Sigmoid colon (tissue), 7 donors: ENCODE measurements around the gene ARID3B. TPM values are rescaled to one million over a fixed set of nuclear protein-coding genes. Genes with fewer than 3 reads are reported as not detected.
"Not testable (repeated sequence)": the region's sequence is repeated elsewhere in the genome, so short reads cannot be mapped to it uniquely, and the experiment has no call there.

Experiments
- DNase-seq: peaks from one replicate; pipeline ENCODE4 v3.0.0-alpha.2; 2019
- H3K27ac ChIP-seq, 4 donors: fragments of 200-600 bp; sonication (generic); one replicate each; pipeline ENCODE4 v1.5.1; 2016 to 2019; ENCODE audit warnings: mild to moderate bottlenecking in 1 of 4
- H3K27me3 ChIP-seq, 3 donors: fragments of 200-600 bp; sonication (generic); one replicate each; pipeline ENCODE4 v1.5.1; 2019; ENCODE audit warnings: mild to moderate bottlenecking in 1 of 3
- H3K36me3 ChIP-seq, 4 donors: fragments of 200-600 bp; sonication (generic); one replicate each; pipeline ENCODE4 v1.5.1; 2016 to 2019
- H3K4me1 ChIP-seq, 4 donors: fragments of 200-600 bp; sonication (generic); one replicate each; pipeline ENCODE4 v1.5.1; 2017 to 2019
- H3K4me3 ChIP-seq, 4 donors: fragments of 200-600 bp; sonication (generic); one replicate each; pipeline ENCODE4 v1.5.1; 2017 to 2019; ENCODE audit warnings: mild to moderate bottlenecking in 2 of 4, moderate library complexity in 1 of 4
- H3K9me3 ChIP-seq, 4 donors: fragments of 200-600 bp in 3 of 4; sonication (generic) in 3 of 4; one replicate each; pipeline versions ENCODE4 v1.5.1 to v1.6.1; 2013 to 2019
- CTCF ChIP-seq, 4 experiments: fragments of 450-650 bp in 3 of 4; fragments of 200-600 bp in 1 of 4; IDR thresholded peaks; one replicate each; pipeline ENCODE4 v1.5.1; 2016 to 2019; ENCODE audit warnings: antibody characterized with exemption in 4 of 4, mild to moderate bottlenecking in 3 of 4, moderate library complexity in 2 of 4
- EP300 ChIP-seq, 4 donors: sonication (generic); formaldehyde crosslinking; IDR thresholded peaks; one replicate each; pipeline ENCODE4 v1.6.1; 2017; ENCODE audit warnings: antibody characterized with exemption in 4 of 4
- POLR2A ChIP-seq, 2 donors: fragments of 450-650 bp; IDR thresholded peaks; one replicate each; pipeline ENCODE4 v1.6.1; 2016; ENCODE audit warnings: antibody characterized with exemption in 2 of 2, mild to moderate bottlenecking in 2 of 2, moderate library complexity in 2 of 2
- POLR2AphosphoS5 ChIP-seq, 4 donors: sonication (generic); formaldehyde crosslinking; IDR thresholded peaks; one replicate each; pipeline ENCODE4 v1.6.1; 2017; ENCODE audit warnings: antibody characterized with exemption in 4 of 4
- WGBS, 2 donors: extraction: QIAGEN DNeasy Blood & Tissue Kit; methylation state at CpG; one replicate each; pipeline ENCODE4 v1.1.7; 2013; 5-methylcytosine and 5-hydroxymethylcytosine counted together
- intact Hi-C: fragments of 100-400 bp; cut with DNase I; formaldehyde crosslinking; loops from one replicate; pipeline ENCODE4 v1.15.1; 2023
- polyA plus RNA-seq, 3 donors: library from polyadenylated mRNA; stranded (reverse); fragments of 200-250 nt; gene quantifications; one replicate each; pipeline ENCODE4 v1.2.3, GENCODE V29; 2013
- total RNA-seq, 4 donors: library from RNA; depleted of rRNA; stranded (reverse); fragments of >200 nt; gene quantifications; one replicate each; pipeline ENCODE4 v1.1.0, GENCODE V29; 2016
- donor health status: healthy with polysubstance abuse.
- donor health status: Bipolar disorder and iron deficiency.
- donor health status: healthy.

ARID3B gene
- total and polyA plus RNA-seq, 7 donors: 2.3 to 9.7 (median 5.3) TPM

DNA sequence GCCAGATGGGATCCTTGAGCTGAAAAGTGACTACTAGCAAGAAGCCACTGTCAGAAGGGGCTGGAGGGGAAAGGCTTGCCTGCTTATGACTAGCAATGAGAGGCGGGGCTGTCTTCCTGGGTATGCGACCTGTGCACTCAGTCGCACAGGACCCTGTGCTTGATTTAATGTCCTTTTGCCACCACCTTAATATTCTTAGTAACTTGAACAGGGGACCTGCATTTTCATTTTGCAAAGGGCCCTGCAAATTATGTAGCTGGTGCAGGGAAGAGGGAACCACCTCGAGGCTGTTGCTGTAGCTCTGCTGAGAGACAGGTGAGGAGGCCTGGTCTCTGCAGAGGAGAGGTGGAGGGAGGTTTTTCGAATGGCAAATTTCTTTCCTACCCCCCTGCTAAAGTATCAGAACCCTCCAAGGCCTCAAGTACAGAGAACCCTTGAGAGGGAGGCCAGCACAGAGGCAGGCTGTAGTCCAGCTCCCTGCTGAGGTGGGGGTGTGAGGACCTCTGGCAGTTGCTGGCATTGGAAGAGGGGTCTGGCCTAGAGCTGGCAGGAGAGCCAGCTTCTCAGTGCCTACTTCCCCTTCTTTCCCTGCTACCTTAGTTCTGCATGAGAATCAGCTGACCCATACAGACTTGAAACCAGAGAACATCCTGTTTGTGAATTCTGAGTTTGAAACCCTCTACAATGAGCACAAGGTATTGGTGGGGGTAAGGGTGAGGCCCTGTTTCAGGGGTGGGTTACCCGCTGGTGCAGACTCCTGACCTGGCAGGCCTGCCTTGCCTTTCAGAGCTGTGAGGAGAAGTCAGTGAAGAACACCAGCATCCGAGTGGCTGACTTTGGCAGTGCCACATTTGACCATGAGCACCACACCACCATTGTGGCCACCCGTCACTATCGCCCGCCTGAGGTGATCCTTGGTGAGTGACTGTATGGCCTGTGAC, 86.0 kb downstream of the ARID3B start:
- Histone ChIP-seq H3K4me3 (no peak overlapping the region), H3K27me3 (no peaks in the 10 kb centered on the region), H3K9me3 (no peaks in the 10 kb centered on the region), H3K27ac (no peak overlapping the region), H3K4me1 (no peaks in the 10 kb centered on the region), H3K36me3 (peaks cover 80 to 100% (median 87%) of the 10 kb centered on the region in 4 donors)
- TF ChIP-seq CTCF (IDR thresholded peaks at IDR 0.05) (no peak), POLR2A (IDR thresholded peaks at IDR 0.05) (no peak), EP300 (IDR thresholded peaks at IDR 0.05) (no peak), POLR2AphosphoS5 (IDR thresholded peaks at IDR 0.05) (no peak)
- no peak for DNase-seq
- intact Hi-C loops: no loop called here
- WGBS, 2 donors: 77 to 86% methylated on average over 10 of the region's 10 CpGs

DNA sequence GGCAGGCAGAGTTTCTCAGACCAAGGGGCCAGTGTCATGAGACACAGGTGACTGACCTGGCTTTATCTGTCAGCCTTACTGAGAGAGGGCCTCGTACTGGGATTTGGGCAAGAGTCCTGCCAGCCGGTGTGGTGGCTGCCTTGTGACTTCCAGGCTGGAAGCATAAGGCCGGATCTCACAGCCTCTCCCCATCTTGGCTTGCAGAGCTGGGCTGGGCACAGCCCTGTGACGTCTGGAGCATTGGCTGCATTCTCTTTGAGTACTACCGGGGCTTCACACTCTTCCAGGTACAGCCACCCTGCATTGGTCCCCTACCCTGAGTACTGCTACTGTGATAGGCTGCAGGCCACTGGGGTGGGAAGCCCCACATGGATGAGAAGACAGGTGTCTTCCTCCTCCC, 86.7 kb downstream of the ARID3B start:
- Histone ChIP-seq H3K27ac (no peak overlapping the region), H3K4me1 (no peaks in the 10 kb centered on the region), H3K27me3 (no peaks in the 10 kb centered on the region), H3K9me3 (no peaks in the 10 kb centered on the region), H3K4me3 (no peak overlapping the region), H3K36me3 (peaks cover 72 to 100% (median 85%) of the 10 kb centered on the region in 4 donors)
- 80 to 86% methylated on average over 5 of the region's 5 CpGs for WGBS, 2 donors
- DNase-seq: no peak
- no peak for TF ChIP-seq EP300 (IDR thresholded peaks at IDR 0.05)
- TF ChIP-seq POLR2A (IDR thresholded peaks at IDR 0.05): no peak
- TF ChIP-seq POLR2AphosphoS5 (IDR thresholded peaks at IDR 0.05): no peak
- TF ChIP-seq CTCF (IDR thresholded peaks at IDR 0.05): no peak
- intact Hi-C loops: no loop called here

DNA sequence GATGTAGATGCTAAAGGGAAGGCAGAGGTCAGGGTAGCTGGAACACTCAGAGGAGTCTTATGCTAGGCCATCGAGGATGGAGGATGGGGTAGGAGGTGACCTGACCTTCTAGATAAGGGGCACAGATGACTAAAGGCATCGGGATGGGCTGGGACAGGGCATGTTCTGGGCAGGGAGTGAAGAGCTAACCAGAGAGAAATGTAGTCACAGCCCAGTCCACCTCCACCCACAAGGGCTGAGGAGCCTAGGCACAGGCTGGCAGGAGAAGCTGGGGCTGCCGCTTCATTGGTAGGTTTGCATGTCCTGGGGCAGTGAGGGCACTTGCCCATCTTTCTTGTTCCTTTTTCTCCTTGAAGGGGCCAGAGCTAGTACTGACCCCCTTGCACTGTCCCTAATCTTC, 87.2 kb downstream of the ARID3B start:
- no peak overlapping the region for H3K27ac ChIP-seq

DNA sequence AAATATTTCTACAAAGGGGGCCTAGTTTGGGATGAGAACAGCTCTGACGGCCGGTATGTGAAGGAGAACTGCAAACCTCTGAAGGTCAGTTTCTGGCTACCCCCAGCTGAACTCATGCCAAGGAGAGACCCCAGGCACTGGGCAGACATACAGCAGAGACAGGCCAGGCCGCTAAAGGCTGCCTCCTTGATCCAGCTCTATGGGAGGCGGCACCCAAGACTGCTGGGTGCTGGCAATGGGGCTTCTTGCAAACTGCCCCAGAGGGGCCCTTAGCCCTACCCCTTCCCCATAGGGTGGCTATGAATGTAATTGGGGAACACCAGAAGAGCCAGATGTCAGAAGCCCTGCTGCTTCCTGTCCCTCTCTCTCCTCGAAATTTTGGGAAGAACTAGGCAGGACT, 87.9 kb downstream of the ARID3B start:
- no peak for DNase-seq
- intact Hi-C loops: no loop called here
- peaks cover 64 to 100% (median 79%) of the 10 kb centered on the region in 4 donors for H3K36me3 ChIP-seq
- no peak overlapping the region for H3K4me3 ChIP-seq
- TF ChIP-seq EP300 (IDR thresholded peaks at IDR 0.05): no peak
- TF ChIP-seq POLR2A (IDR thresholded peaks at IDR 0.05): no peak
- no peak for TF ChIP-seq CTCF (IDR thresholded peaks at IDR 0.05)
- TF ChIP-seq POLR2AphosphoS5 (IDR thresholded peaks at IDR 0.05): no peak
- WGBS, 2 donors: 72 to 74% methylated on average over 5 of the region's 5 CpGs
- H3K27ac ChIP-seq: no peak overlapping the region
- no peaks in the 10 kb centered on the region for H3K27me3 ChIP-seq
- no peaks in the 10 kb centered on the region for H3K4me1 ChIP-seq
- no peaks in the 10 kb centered on the region for H3K9me3 ChIP-seq

More for the DNA sequence above, 87.2 kb downstream of the ARID3B start:
- Histone ChIP-seq H3K36me3 (peaks cover 68 to 100% (median 85%) of the 10 kb centered on the region in 4 donors), H3K4me1 (no peaks in the 10 kb centered on the region), H3K27me3 (no peaks in the 10 kb centered on the region), H3K9me3 (no peaks in the 10 kb centered on the region), H3K4me3 (no peak overlapping the region)
- WGBS, 2 donors: 62 to 91% methylated on average over 3 of the region's 3 CpGs
- intact Hi-C loops: no loop called here
- TF ChIP-seq POLR2AphosphoS5 (IDR thresholded peaks at IDR 0.05) (no peak), EP300 (IDR thresholded peaks at IDR 0.05) (no peak), POLR2A (IDR thresholded peaks at IDR 0.05) (no peak), CTCF (IDR thresholded peaks at IDR 0.05) (no peak)
- no peak for DNase-seq

- H3K27ac ChIP-seq, DNase-seq, H3K9me3 ChIP-seq, H3K4me3 ChIP-seq, H3K4me1 ChIP-seq, H3K27me3 ChIP-seq: not testable (repeated sequence)
- intact Hi-C loops: loop anchor here (5.0 to 10.0 kb wide), 2 partner anchors 257 to 325 kb away; partner anchors contain the start of gene RPP25
- 80 to 92% methylated on average over 10 of the region's 10 CpGs for WGBS, 2 donors
- H3K36me3 ChIP-seq: peaks cover 57 to 100% (median 73%) of the 10 kb centered on the region in 4 donors
Observed at GRCh38 chr15:74629696-74630095, 88.7 kb downstream of the ARID3B start.
